K562 treated with DMSO at 1 percent for 24 hours (cell line): Measurements from ENCODE around the gene EFNA4. TPM values are rescaled to one million over a fixed set of nuclear protein-coding genes. Genes with fewer than 3 reads are reported as not detected.

Experiments used
- total RNA-seq: library from RNA; unstranded; fragments of 300-600 nt; gene quantifications from 2 replicates; pipeline ENCODE4 v1.2.3, GENCODE V29; 2022; ENCODE audit warnings: low read depth; ENCODE audit not compliant: insufficient read depth

EFNA4 gene
- 16.7 and 17.6 TPM in 2 replicates for total RNA-seq

GRCh38 chr1:155063550-155064110, at the start of gene EFNA4:
EFNA4 (plus strand) TSS chr1:155063740; CDS start chr1:155063824, 84 bp downstream.

DNA sequence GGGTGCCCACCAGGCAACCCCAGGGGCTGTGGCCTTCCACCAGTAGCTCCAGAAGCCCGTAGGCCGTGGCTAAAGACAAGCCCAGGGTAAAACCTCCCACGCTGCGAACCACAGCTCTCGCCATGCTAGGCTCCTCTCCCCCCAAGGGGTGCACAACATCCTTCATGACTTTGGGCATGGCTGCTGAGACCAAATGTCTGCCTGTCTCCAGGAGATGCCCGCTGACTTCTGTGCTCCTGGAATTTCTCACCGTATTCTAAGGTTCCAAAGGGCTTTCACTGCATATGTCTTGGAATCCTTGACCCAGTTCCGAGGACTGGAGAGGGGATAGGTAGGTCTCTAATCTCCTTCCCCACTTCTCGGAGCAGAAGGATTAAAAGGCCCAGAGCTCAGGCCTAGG, 30.0 kb upstream of the EFNA4 start, which contains the start of the genes DCST1 and DCST2:
Gene DCST1, plus strand, starts transcription at position 301 of the 400 bp plus-strand sequence. CDS start 213 bp downstream, outside the sequence.
Gene DCST2, minus strand, starts transcription at position 258 of the 400 bp plus-strand sequence. Its CDS starts 80 bp downstream, at position 178.

DNA sequence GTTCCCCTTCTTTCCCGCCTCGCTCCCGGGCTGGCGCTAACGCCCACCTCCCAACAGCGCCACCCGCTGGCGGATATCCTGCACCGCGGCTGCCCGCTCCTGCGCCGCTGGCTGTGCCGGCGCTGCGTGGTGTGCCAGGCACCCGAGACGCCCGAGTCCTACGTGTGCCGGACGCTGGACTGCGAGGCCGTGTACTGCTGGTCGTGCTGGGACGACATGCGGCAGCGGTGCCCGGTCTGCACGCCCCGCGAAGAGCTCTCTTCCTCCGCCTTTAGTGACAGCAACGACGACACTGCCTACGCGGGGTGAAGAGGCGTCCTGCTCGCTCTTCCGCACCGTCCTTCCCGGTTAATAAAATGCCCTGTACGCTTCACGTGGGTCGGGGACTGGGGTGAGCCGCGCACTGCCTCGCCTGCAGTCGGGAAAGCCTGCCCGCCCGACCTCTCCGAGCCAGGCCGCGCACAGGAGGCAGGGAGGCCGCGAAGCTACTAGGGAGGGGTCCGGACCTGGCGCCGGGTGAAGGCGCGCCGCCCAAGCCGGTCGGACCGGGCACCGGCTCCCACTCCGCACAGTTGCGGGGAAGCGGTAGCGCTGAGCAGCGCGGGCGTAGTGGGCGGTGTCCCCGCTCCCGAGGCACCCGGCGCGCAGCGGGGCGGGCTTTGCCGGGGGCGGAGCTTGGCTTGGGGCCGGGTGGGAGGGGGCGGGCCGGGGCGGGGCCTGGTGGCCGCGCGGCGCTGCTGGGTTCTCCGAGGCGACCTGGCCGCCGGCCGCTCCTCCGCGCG, 12.8 kb upstream of the EFNA4 start, which contains the start of gene ADAM15:
Gene ADAM15, plus strand, starts transcription at position 757 of the 782 bp plus-strand sequence. CDS start 71 bp downstream, outside the sequence.

GRCh38 chr1:155078469-155079209, 15.1 kb downstream of the EFNA4 start, which contains the start of gene EFNA3:
EFNA3 (plus strand) TSS chr1:155078837; CDS start chr1:155078942, 105 bp downstream.

Other genes with a start within 250 kb of the EFNA4 start
- 0.02 TPM in 1 of 2 replicates, not detected in the other for gene KCNN3, start 193.5 kb upstream of the EFNA4 start, total RNA-seq
- 22.5 and 25.3 TPM in 2 replicates for gene PMVK, start 127.0 kb upstream of the EFNA4 start, total RNA-seq
- gene PBXIP1, start 107.6 kb upstream of the EFNA4 start, total RNA-seq: 22.6 and 23.0 TPM in 2 replicates
- gene PYGO2, start 102.0 kb upstream of the EFNA4 start, total RNA-seq: 49.1 and 50.8 TPM in 2 replicates
- 53.7 and 61.2 TPM in 2 replicates for gene SHC1, start 93.0 kb upstream of the EFNA4 start, total RNA-seq
- gene CKS1B, start 89.1 kb upstream of the EFNA4 start, total RNA-seq: 334 and 346 TPM in 2 replicates
- 45.3 and 54.6 TPM in 2 replicates for gene FLAD1, start 80.4 kb upstream of the EFNA4 start, total RNA-seq
- gene LENEP, start 70.2 kb upstream of the EFNA4 start, total RNA-seq: not detected in 2 replicates
- 41.9 and 50.3 TPM in 2 replicates for gene ZBTB7B, start 60.9 kb upstream of the EFNA4 start, total RNA-seq
- gene DCST2, start 30.0 kb upstream of the EFNA4 start, total RNA-seq: 0.68 and 2.1 TPM in 2 replicates
- gene DCST1, start 29.9 kb upstream of the EFNA4 start, total RNA-seq: not detected in 2 replicates
- gene ADAM15, start 12.4 kb upstream of the EFNA4 start, total RNA-seq: 60.0 and 63.6 TPM in 2 replicates
- gene EFNA3, start 15.1 kb downstream of the EFNA4 start, total RNA-seq: 5.8 and 5.9 TPM in 2 replicates
- 4.9 and 5.8 TPM in 2 replicates for gene EFNA1, start 64.1 kb downstream of the EFNA4 start, total RNA-seq
- gene SLC50A1, start 72.1 kb downstream of the EFNA4 start, total RNA-seq: 107 and 111 TPM in 2 replicates
- gene DPM3, start 76.8 kb downstream of the EFNA4 start, total RNA-seq: 97.5 and 132 TPM in 2 replicates
- 319 and 328 TPM in 2 replicates for gene KRTCAP2, start 109.6 kb downstream of the EFNA4 start, total RNA-seq
- not detected in 2 replicates for gene TRIM46, start 110.1 kb downstream of the EFNA4 start, total RNA-seq
- 4.2 and 4.4 TPM in 2 replicates for gene THBS3, start 144.2 kb downstream of the EFNA4 start, total RNA-seq
- 72.4 and 82.0 TPM in 2 replicates for gene MTX1, start 145.0 kb downstream of the EFNA4 start, total RNA-seq
- 38.1 and 40.6 TPM in 2 replicates for gene ENTREP3, start 191.7 kb downstream of the EFNA4 start, total RNA-seq
- gene SCAMP3, start 198.6 kb downstream of the EFNA4 start, total RNA-seq: 123 and 125 TPM in 2 replicates
- 33.3 and 42.5 TPM in 2 replicates for gene CLK2, start 209.8 kb downstream of the EFNA4 start, total RNA-seq
- gene HCN3, start 213.7 kb downstream of the EFNA4 start, total RNA-seq: 5.9 and 6.2 TPM in 2 replicates
- gene PKLR, start 237.7 kb downstream of the EFNA4 start, total RNA-seq: 18.6 and 20.2 TPM in 2 replicates
- 215 TPM in 2 replicates for gene FDPS, start 245.1 kb downstream of the EFNA4 start, total RNA-seq